ENCODE data around the gene MSH3.

DNA sequence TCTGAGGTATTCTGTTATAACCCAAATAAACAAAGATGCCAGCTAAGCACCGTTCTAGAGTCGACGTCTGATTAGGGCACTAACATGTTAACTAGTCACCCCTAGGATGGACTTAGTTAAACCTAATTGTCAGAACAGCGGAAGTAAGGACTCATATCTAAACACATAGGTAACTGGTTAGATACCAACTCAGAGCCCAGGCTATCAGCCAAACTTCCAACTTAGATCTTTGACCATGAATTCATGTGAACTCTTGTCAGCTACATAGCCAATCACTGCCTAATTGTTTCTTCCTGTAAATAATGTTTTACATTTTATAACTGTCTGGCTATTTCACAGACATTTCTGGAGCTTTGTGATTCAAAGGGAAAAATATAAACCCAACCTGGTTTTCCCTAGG is 84.6 kb downstream of the MSH3 start:
- TF ChIP-seq ZNF565 (CRISPR knock-in tag; conservative IDR thresholded peaks at IDR 0.05; ENCODE audit: low read depth) (no peak), ISL1 (CRISPR knock-in tag; IDR thresholded peaks at IDR 0.05) (no peak), TCF4 (CRISPR knock-in tag; IDR thresholded peaks at IDR 0.05; ENCODE audit: borderline replicate concordance) (no peak), PATZ1 (CRISPR knock-in tag; IDR thresholded peaks at IDR 0.05; ENCODE audit: borderline replicate concordance) (no peak), ZFP3 (CRISPR knock-in tag; IDR thresholded peaks at IDR 0.05) (no peak), OSR1 (CRISPR knock-in tag; IDR thresholded peaks at IDR 0.05) (no peak), RARB (CRISPR knock-in tag; IDR thresholded peaks at IDR 0.05) (no peak), POU6F1 (CRISPR knock-in tag; IDR thresholded peaks at IDR 0.05; ENCODE audit: borderline replicate concordance, low read depth) (no peak), ZFP30 (CRISPR knock-in tag; IDR thresholded peaks at IDR 0.05) (no peak), ZNF8 (CRISPR knock-in tag; IDR thresholded peaks at IDR 0.05) (no peak), ZNF70 (CRISPR knock-in tag; IDR thresholded peaks at IDR 0.05) (no peak)

Measured in SK-N-SH treated with all-trans-retinoic acid at 6 μM for 48 hours (cell line).